GM12878 (cell line): ENCODE measurements around the gene PSMB8.

Source experiments
- CBX3 ChIP-seq: fragments of 200-600 bp; sonication (generic); IDR thresholded peaks from 2 replicates; pipeline ENCODE4 v1.6.1; 2016; ENCODE audit warnings: low read depth, borderline replicate concordance
- CEBPB ChIP-seq, 2 experiments: fragments of 150-350 bp in 1 of 2; IDR thresholded peaks; 2 replicates each; pipeline ENCODE4 v1.6.1; 2012 to 2014; ENCODE audit warnings: low read depth in 2 of 2, low read length in 2 of 2, borderline replicate concordance in 1 of 2, inconsistent platforms in 1 of 2
- CREB1 ChIP-seq: IDR thresholded peaks from 2 replicates; pipeline ENCODE4 v1.6.1; 2012; ENCODE audit warnings: low read depth, mild to moderate bottlenecking, inconsistent platforms
- GABPA ChIP-seq: IDR thresholded peaks from 2 replicates; pipeline ENCODE4 v1.6.1; 2014; ENCODE audit warnings: antibody characterized with exemption, low read depth, mild to moderate bottlenecking, inconsistent platforms
- HCFC1 ChIP-seq: fragments of 150-350 bp; IDR thresholded peaks from 2 replicates; pipeline ENCODE4 v1.6.1; 2014; ENCODE audit warnings: low read length
- KDM1A ChIP-seq: fragments of 200-600 bp; sonication (generic); IDR thresholded peaks from 2 replicates; pipeline ENCODE4 v1.6.1; 2016; ENCODE audit warnings: borderline replicate concordance
- MLLT1 ChIP-seq: fragments of 450-650 bp; IDR thresholded peaks from 2 replicates; pipeline ENCODE4 v1.6.1; 2016; ENCODE audit warnings: mild to moderate bottlenecking
- PAX8 ChIP-seq: fragments of 450-650 bp; IDR thresholded peaks from 2 replicates; pipeline ENCODE4 v1.6.1; 2017; ENCODE audit warnings: mild to moderate bottlenecking, moderate library complexity
- POLR2A ChIP-seq: IDR thresholded peaks from 2 replicates; pipeline ENCODE4 v1.6.1; 2011; ENCODE audit warnings: low read depth, mild to moderate bottlenecking, low read length
- SMAD1 ChIP-seq: fragments of 450-650 bp; IDR thresholded peaks from 2 replicates; pipeline ENCODE4 v1.6.1; 2018; ENCODE audit warnings: mild to moderate bottlenecking, low read depth; ENCODE audit not compliant: partially characterized antibody
- SPI1 ChIP-seq: IDR thresholded peaks from 2 replicates; pipeline ENCODE4 v1.6.1; 2011; ENCODE audit warnings: low read depth, mild to moderate bottlenecking, low read length, moderate library complexity, borderline replicate concordance; ENCODE audit not compliant: insufficient read depth

- TF ChIP-seq HCFC1, result no peak
- TF ChIP-seq GABPA, result no peak
- no peak for TF ChIP-seq CREB1
- no peak for TF ChIP-seq POLR2A
- TF ChIP-seq MLLT1, result no peak
- TF ChIP-seq SPI1, result no peak
- no peak for TF ChIP-seq PAX8
- no peak for TF ChIP-seq KDM1A
- no peak for TF ChIP-seq SMAD1
- no peak for TF ChIP-seq CEBPB (IDR thresholded peaks at IDR 0.05; ENCODE audit: borderline replicate concordance in 1 of 2, low read depth in 2 of 2, low read length in 2 of 2)
- no peak for TF ChIP-seq CBX3
Measured at GRCh38 chr6:32794510-32794909, 49.3 kb downstream of the PSMB8 start.
